ENCODE results near the gene IL27RA. TPM values are rescaled to one million over a fixed set of nuclear protein-coding genes. Genes with fewer than 3 reads are reported as not detected.

The IL27RA gene
- total and polyA plus RNA-seq, 2 donors (not counting 3 experiments of a cell fraction or from before 2014, with no cell fraction given) = 1.6 to 4.5 TPM

- ChIA-PET CTCF (interaction anchor here (1.1 to 2.9 kb wide), 4 partner anchors 13 to 36 kb away, joined by 3 to 10 read pairs (median 6); partner anchors contain the start of gene MISP3), POLR2A (no interaction called here)
- no TSS peak for BruUV-seq (replicated peaks)
- DNase-seq (ENCODE audit: low read depth, low spot score) = no peak
- dilution Hi-C loops (cut with MboI; ENCODE audit: extremely low pct_ligation_motif_present, low sequenced_read_pairs) (no loop called here), intact Hi-C loops (cut with micrococcal nuclease) (no loop called here)
- Histone ChIP-seq H2AFZ (ENCODE audit: low read depth, low read length) (no peak overlapping the region), H3K9ac (replicated peaks; ENCODE audit: extremely low read depth, insufficient read depth, low read length) (no peak overlapping the region), H3K9me3 (replicated peaks; ENCODE audit: control insufficient read depth, insufficient read depth, low read length) (no peaks in the 10 kb centered on the region), H3K4me1 (ENCODE audit: control insufficient read depth, extremely low read depth, insufficient read depth, low read length) (peaks cover 6% of the 10 kb centered on the region), H3K4me3 (replicated peaks in 1 of 3; ENCODE audit: insufficient read depth in 1 of 3, low read depth in 1 of 3, low read length in 3 of 3) (no peak overlapping the region), H3K9me1 (replicated peaks; ENCODE audit: control insufficient read depth, extremely low read depth, insufficient read depth, low read length) (no peaks in the 10 kb centered on the region), H3K79me2 (ENCODE audit: control insufficient read depth, insufficient read depth, low read length) (no peaks in the 10 kb centered on the region), H3K27ac (ENCODE audit: insufficient read depth, low read depth, low read length) (no peak overlapping the region), H3K27me3 (ENCODE audit: control insufficient read depth in 2 of 2, insufficient read depth in 2 of 2, low read length in 2 of 2) (peaks cover 0 to 2% of the 10 kb centered on the region in 2 experiments), H3K4me2 (ENCODE audit: insufficient read depth, low read length) (no peak overlapping the region), H4K20me1 (replicated peaks; ENCODE audit: control insufficient read depth, extremely low read depth, insufficient read depth, low read length) (no peaks in the 10 kb centered on the region), H3K36me3 (ENCODE audit: control insufficient read depth in 2 of 2, extremely low read depth in 1 of 2, insufficient read depth in 2 of 2, low read length in 2 of 2) (no peaks in the 10 kb centered on the region)
- TF ChIP-seq JUN (IDR thresholded peaks at IDR 0.05; ENCODE audit: borderline replicate concordance, insufficient read depth, insufficient read length, low read depth) = no peak
- TF ChIP-seq CTCF (IDR thresholded peaks at IDR 0.05; ENCODE audit: extremely low read depth in 1 of 2, insufficient read depth in 1 of 2, low read depth in 1 of 2, low read length in 2 of 2) = no peak
- no peak for FAIRE-seq
These were observed 4.1 kb downstream of the IL27RA start for GRCh38 chr19:14035706-14036105.

- dilution Hi-C loops (cut with MboI; ENCODE audit: extremely low pct_ligation_motif_present, low sequenced_read_pairs) = no loop called here
- no peaks in the 10 kb centered on the region for H3K4me1 ChIP-seq (ENCODE audit: control insufficient read depth, extremely low read depth, insufficient read depth, low read length)
- POLR2A ChIA-PET = no interaction called here
- H3K9ac ChIP-seq (replicated peaks; ENCODE audit: extremely low read depth, insufficient read depth, low read length) = no peak overlapping the region
- H3K4me2 ChIP-seq (ENCODE audit: insufficient read depth, low read length) = no peak overlapping the region
- intact Hi-C loops (cut with micrococcal nuclease) = no loop called here
- no peaks in the 10 kb centered on the region for H3K9me1 ChIP-seq (replicated peaks; ENCODE audit: control insufficient read depth, extremely low read depth, insufficient read depth, low read length)
- BruUV-seq (replicated peaks) = no TSS peak
- H3K27me3 ChIP-seq (ENCODE audit: control insufficient read depth in 2 of 2, insufficient read depth in 2 of 2, low read length in 2 of 2) = no peaks in the 10 kb centered on the region
- H3K79me2 ChIP-seq (ENCODE audit: control insufficient read depth, insufficient read depth, low read length) = no peaks in the 10 kb centered on the region
- no peak overlapping the region for H3K4me3 ChIP-seq (replicated peaks in 1 of 3; ENCODE audit: insufficient read depth in 1 of 3, low read depth in 1 of 3, low read length in 3 of 3)
- no peak for FAIRE-seq
- CTCF ChIA-PET = interaction anchor here (0.9 to 3.1 kb wide), 4 partner anchors 8 to 178 kb away, joined by 3 to 12 read pairs (median 3); partner anchors contain the start of gene IL27RA
- no peak for TF ChIP-seq EZH2 (IDR thresholded peaks at IDR 0.05; ENCODE audit: borderline replicate concordance, low read depth, low read length, severe bottlenecking)
- no peak for TF ChIP-seq MAX (IDR thresholded peaks at IDR 0.05; ENCODE audit: insufficient read depth, insufficient read length)
- TF ChIP-seq GATA2 (IDR thresholded peaks at IDR 0.05; ENCODE audit: insufficient read depth, insufficient read length, low read depth, low read length) = no peak
- TF ChIP-seq JUN (IDR thresholded peaks at IDR 0.05; ENCODE audit: borderline replicate concordance, insufficient read depth, insufficient read length, low read depth) = no peak
- TF ChIP-seq FOS (IDR thresholded peaks at IDR 0.05; ENCODE audit: borderline replicate concordance, insufficient read depth, low read length) = no peak
- TF ChIP-seq POLR2A (IDR thresholded peaks at IDR 0.05; ENCODE audit: low read depth, low read length) = no peak
- no peak for TF ChIP-seq MYC (IDR thresholded peaks at IDR 0.05; ENCODE audit: low read depth, low read length)
- no peak for TF ChIP-seq POLR2AphosphoS5 (IDR thresholded peaks at IDR 0.05; ENCODE audit: insufficient read depth, low read depth, low read length)
- no peak for TF ChIP-seq CTCF (IDR thresholded peaks at IDR 0.05; ENCODE audit: extremely low read depth in 1 of 2, insufficient read depth in 1 of 2, low read depth in 1 of 2, low read length in 2 of 2)
- H2AFZ ChIP-seq (ENCODE audit: low read depth, low read length) = no peak overlapping the region
- no peak overlapping the region for H3K27ac ChIP-seq (ENCODE audit: insufficient read depth, low read depth, low read length)
- H3K9me3 ChIP-seq (replicated peaks; ENCODE audit: control insufficient read depth, insufficient read depth, low read length) = no peaks in the 10 kb centered on the region
- H4K20me1 ChIP-seq (replicated peaks; ENCODE audit: control insufficient read depth, extremely low read depth, insufficient read depth, low read length) = no peaks in the 10 kb centered on the region
- H3K36me3 ChIP-seq (ENCODE audit: control insufficient read depth in 2 of 2, extremely low read depth in 1 of 2, insufficient read depth in 2 of 2, low read length in 2 of 2) = no peaks in the 10 kb centered on the region
- DNase-seq (ENCODE audit: low read depth, low spot score) = no peak
These were observed 7.6 kb downstream of the IL27RA start for GRCh38 chr19:14039181-14039580.

Measured in endothelial cell of umbilical vein (primary cell).